ENCODE results near the gene B3GNT2. TPM values are rescaled to one million over a fixed set of nuclear protein-coding genes. Genes with fewer than 3 reads are reported as not detected.
"Not testable (repeated sequence)": the region's sequence is repeated elsewhere in the genome, so short reads cannot be mapped to it uniquely, and the experiment has no call there.

The B3GNT2 gene
- total RNA-seq = 1 to 10 TPM; 2.6 to 3.2 (median 2.9) TPM
- polyA plus RNA-seq = 1 to 10 TPM; 2.3 to 2.9 (median 2.6) TPM
- long read RNA-seq, donor 1, partial matches to known transcripts = 0 of 3 reads
- long read RNA-seq, donor 1, other reads (novel, unspliced or antisense) = 0 of 3 reads
- long read RNA-seq, donor 2, transcript B3GNT2-201 (2 exons, 2,763 nt) = major isoform, 13 of 13 reads
- long read RNA-seq, donor 2, partial matches to known transcripts = 0 of 13 reads
- long read RNA-seq, donor 2, other reads (novel, unspliced or antisense) = 0 of 13 reads

- H3K27ac ChIP-seq = peak within 1 kb of the TSS; percentile 80
- WGBS, 3 donors = 2 to 4% (median 2%) methylated on average over 34 to 70 of the region's 70 CpGs
- ATAC-seq (peak; percentile 89 to 93 (median 92)), DNase-seq (peak; percentile 84 to 88)
- H3K4me3 ChIP-seq = peak within 1 kb of the TSS; percentile 98
- H3K4me1 ChIP-seq = peaks cover 13% of the 10 kb centered on the region
- TF ChIP-seq CTCF (IDR thresholded peaks at IDR 0.05) = no peak
- no peaks in the 10 kb centered on the region for H3K9me3 ChIP-seq
- H3K36me3 ChIP-seq (ENCODE audit: insufficient read depth in 1 of 2, low read depth in 1 of 2) = no peaks in the 10 kb centered on the region
- intact Hi-C loops (cut with DNase I) = loop anchor here (10.0 kb wide), 3 partner anchors 99 to 281 kb away; no protein-coding TSS in a partner anchor
- no peaks in the 10 kb centered on the region for H3K27me3 ChIP-seq (ENCODE audit: insufficient read depth in 3 of 3, low read length in 2 of 3)
Measured at GRCh38 chr2:62195421-62196277, at the start of gene B3GNT2. Gene B3GNT2 (plus strand): TSS chr2:62196115. CDS start chr2:62222221, 26,106 bp downstream.

GRCh38 chr2:62146790-62147189 is 49.1 kb upstream of the B3GNT2 start:
- DNase-seq; H3K9me3 ChIP-seq; ATAC-seq; H3K27ac ChIP-seq; H3K4me3 ChIP-seq; intact Hi-C loops (cut with DNase I); H3K36me3 ChIP-seq (ENCODE audit: insufficient read depth in 1 of 2, low read depth in 1 of 2); H3K27me3 ChIP-seq (ENCODE audit: insufficient read depth in 3 of 3, low read length in 2 of 3): not testable (repeated sequence)
- 76 to 90% (median 87%) methylated on average over 7 of the region's 7 CpGs for WGBS, 3 donors
- peaks cover 11% of the 10 kb centered on the region for H3K4me1 ChIP-seq

- peaks cover 11% of the 10 kb centered on the region for H3K4me1 ChIP-seq
- no peaks in the 10 kb centered on the region for H3K36me3 ChIP-seq (ENCODE audit: insufficient read depth in 1 of 2, low read depth in 1 of 2)
- no peaks in the 10 kb centered on the region for H3K9me3 ChIP-seq
- no peak for TF ChIP-seq CTCF (IDR thresholded peaks at IDR 0.05)
- intact Hi-C loops (cut with DNase I) = no loop called here
- ATAC-seq (no peak), DNase-seq (no peak)
- H3K4me3 ChIP-seq = no peak overlapping the region
- H3K27ac ChIP-seq = no peak overlapping the region
- H3K27me3 ChIP-seq (ENCODE audit: insufficient read depth in 3 of 3, low read length in 2 of 3) = no peaks in the 10 kb centered on the region
- 88 to 95% (median 93%) methylated on average over 4 of the region's 4 CpGs for WGBS, 3 donors
Measured at GRCh38 chr2:62147610-62148301, 48.2 kb upstream of the B3GNT2 start.

- no peaks in the 10 kb centered on the region for H3K36me3 ChIP-seq (ENCODE audit: insufficient read depth in 1 of 2, low read depth in 1 of 2)
- H3K27ac ChIP-seq = no peak overlapping the region
- H3K27me3 ChIP-seq (ENCODE audit: insufficient read depth in 3 of 3, low read length in 2 of 3) = no peaks in the 10 kb centered on the region
- no peak overlapping the region for H3K4me3 ChIP-seq
- ATAC-seq (peak in 3 of 4 donors; percentile 47 to 69 (median 67)), DNase-seq (no peak)
- intact Hi-C loops (cut with DNase I) = no loop called here
- no peak for TF ChIP-seq CTCF (IDR thresholded peaks at IDR 0.05)
- H3K9me3 ChIP-seq = no peaks in the 10 kb centered on the region
- H3K4me1 ChIP-seq = peaks cover 11% of the 10 kb centered on the region
Measured at GRCh38 chr2:62149708-62150107, 46.2 kb upstream of the B3GNT2 start.
